ENCODE data around the gene TEX9. TPM values are rescaled to one million over a fixed set of nuclear protein-coding genes. Genes with fewer than 3 reads are reported as not detected.

TEX9 gene
- total RNA-seq, 1 donor from 2014 or later: 3.7 TPM

DNA sequence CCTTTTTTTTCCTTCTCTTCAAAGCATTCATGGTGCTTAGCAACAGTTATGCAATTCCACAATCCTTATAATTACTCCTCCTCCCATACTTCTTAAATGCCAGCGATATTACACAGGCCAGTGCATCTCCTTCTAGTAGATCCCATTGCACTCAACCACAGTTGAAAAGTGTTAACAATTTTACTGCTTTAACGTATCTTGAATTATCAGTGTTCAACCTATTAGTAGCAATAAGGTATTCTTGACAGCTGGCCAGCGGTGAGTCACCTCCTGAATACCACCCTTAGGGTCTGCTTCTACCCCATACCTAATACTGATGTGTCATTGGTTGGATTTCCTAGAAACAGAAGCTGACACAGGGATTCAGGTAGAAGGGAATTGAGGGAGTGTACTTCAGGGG, 24.0 kb upstream of the TEX9 start:
- Histone ChIP-seq H3K4me1 (ENCODE audit: control insufficient read depth in 3 of 3, insufficient read depth in 3 of 3, low read length in 3 of 3) (no peaks in the 10 kb centered on the region), H3K4me3 (ENCODE audit: low read length in 3 of 3) (no peak overlapping the region), H3K27ac (ENCODE audit: low read depth, low read length) (no peak overlapping the region), H3K9ac (ENCODE audit: low read depth in 1 of 3, low read length in 3 of 3) (no peak overlapping the region), H3K27me3 (ENCODE audit: control insufficient read depth in 3 of 3, insufficient read depth in 3 of 3, low read length in 3 of 3) (no peaks in the 10 kb centered on the region), H3K36me3 (ENCODE audit: control insufficient read depth in 3 of 3, insufficient read depth in 3 of 3, low read length in 3 of 3) (no peaks in the 10 kb centered on the region), H3K9me3 (ENCODE audit: control insufficient read depth in 3 of 3, low read length in 3 of 3) (no peaks in the 10 kb centered on the region)

DNA sequence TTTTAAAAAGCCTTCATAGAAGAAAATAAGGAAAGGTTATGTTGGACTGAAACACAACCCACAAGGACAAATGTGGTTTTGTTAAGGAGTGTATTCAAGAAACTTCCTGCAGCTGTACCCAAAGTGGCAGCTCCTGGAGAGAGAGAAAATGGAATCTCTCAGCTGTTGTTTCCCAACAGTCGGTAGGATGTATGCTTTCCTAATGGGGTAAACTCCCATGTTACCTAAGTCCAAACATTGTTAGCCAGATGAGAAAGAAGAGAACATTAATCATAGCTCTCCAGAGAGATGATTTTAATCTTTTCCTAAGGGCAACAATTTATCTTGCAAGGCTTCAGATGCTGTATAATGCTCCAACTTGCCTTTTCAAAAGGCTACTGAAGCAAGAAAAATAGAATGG, 22.6 kb upstream of the TEX9 start:
- Histone ChIP-seq H3K9ac (ENCODE audit: low read depth in 1 of 3, low read length in 3 of 3) (no peak overlapping the region), H3K27ac (ENCODE audit: low read depth, low read length) (no peak overlapping the region), H3K4me3 (ENCODE audit: low read length in 3 of 3) (no peak overlapping the region), H3K4me1 (ENCODE audit: control insufficient read depth in 3 of 3, insufficient read depth in 3 of 3, low read length in 3 of 3) (no peaks in the 10 kb centered on the region), H3K9me3 (ENCODE audit: control insufficient read depth in 3 of 3, low read length in 3 of 3) (no peaks in the 10 kb centered on the region), H3K27me3 (ENCODE audit: control insufficient read depth in 3 of 3, insufficient read depth in 3 of 3, low read length in 3 of 3) (no peaks in the 10 kb centered on the region), H3K36me3 (ENCODE audit: control insufficient read depth in 3 of 3, insufficient read depth in 3 of 3, low read length in 3 of 3) (no peaks in the 10 kb centered on the region)

DNA sequence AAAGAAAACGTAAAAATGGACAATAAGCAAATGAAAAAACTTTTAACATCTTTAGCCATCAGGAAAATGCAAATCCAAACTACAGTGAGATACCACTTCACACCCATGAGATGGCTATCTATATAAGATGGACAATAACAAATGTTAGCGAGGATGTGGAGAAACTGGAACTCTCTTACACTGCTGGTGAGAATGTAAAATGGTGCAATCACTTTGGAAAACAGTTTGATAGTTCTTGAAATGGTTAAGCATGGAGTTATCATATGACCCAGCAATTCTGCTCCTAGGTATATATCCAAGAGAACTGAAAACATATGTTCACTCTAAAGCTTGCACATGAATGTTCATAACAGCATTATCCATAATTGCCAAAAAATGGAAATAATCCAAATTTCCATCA, 21.3 kb upstream of the TEX9 start:
- Histone ChIP-seq H3K27me3 (ENCODE audit: control insufficient read depth in 3 of 3, insufficient read depth in 3 of 3, low read length in 3 of 3) (no peaks in the 10 kb centered on the region), H3K36me3 (ENCODE audit: control insufficient read depth in 3 of 3, insufficient read depth in 3 of 3, low read length in 3 of 3) (no peaks in the 10 kb centered on the region), H3K4me1 (ENCODE audit: control insufficient read depth in 3 of 3, insufficient read depth in 3 of 3, low read length in 3 of 3) (no peaks in the 10 kb centered on the region), H3K4me3 (ENCODE audit: low read length in 3 of 3) (no peak overlapping the region), H3K27ac (ENCODE audit: low read depth, low read length) (no peak overlapping the region), H3K9me3 (ENCODE audit: control insufficient read depth in 3 of 3, low read length in 3 of 3) (no peaks in the 10 kb centered on the region), H3K9ac (ENCODE audit: low read depth in 1 of 3, low read length in 3 of 3) (no peak overlapping the region)

DNA sequence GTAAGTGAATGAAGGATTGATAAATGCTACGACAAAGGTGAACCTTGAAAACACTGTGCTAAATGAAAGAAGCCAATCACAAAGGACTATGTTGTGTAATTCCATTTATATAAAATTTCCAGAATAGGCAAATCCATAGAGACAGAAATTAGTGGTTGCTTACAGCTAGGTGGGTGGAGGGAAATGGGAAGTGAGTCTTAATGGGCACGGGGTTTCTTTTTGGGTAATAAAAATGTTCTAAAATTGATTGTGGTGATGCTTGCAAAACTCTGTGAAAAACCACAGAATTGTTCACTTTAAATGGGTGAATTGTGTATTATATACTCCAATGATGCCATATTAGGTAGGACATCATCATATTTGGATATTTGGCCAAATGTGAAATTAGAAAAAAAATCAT, 20.9 kb upstream of the TEX9 start:
- Histone ChIP-seq H3K27me3 (ENCODE audit: control insufficient read depth in 3 of 3, insufficient read depth in 3 of 3, low read length in 3 of 3) (no peaks in the 10 kb centered on the region), H3K4me3 (ENCODE audit: low read length in 3 of 3) (no peak overlapping the region), H3K4me1 (ENCODE audit: control insufficient read depth in 3 of 3, insufficient read depth in 3 of 3, low read length in 3 of 3) (no peaks in the 10 kb centered on the region), H3K36me3 (ENCODE audit: control insufficient read depth in 3 of 3, insufficient read depth in 3 of 3, low read length in 3 of 3) (no peaks in the 10 kb centered on the region), H3K9ac (ENCODE audit: low read depth in 1 of 3, low read length in 3 of 3) (no peak overlapping the region), H3K27ac (ENCODE audit: low read depth, low read length) (no peak overlapping the region), H3K9me3 (ENCODE audit: control insufficient read depth in 3 of 3, low read length in 3 of 3) (no peaks in the 10 kb centered on the region)

DNA sequence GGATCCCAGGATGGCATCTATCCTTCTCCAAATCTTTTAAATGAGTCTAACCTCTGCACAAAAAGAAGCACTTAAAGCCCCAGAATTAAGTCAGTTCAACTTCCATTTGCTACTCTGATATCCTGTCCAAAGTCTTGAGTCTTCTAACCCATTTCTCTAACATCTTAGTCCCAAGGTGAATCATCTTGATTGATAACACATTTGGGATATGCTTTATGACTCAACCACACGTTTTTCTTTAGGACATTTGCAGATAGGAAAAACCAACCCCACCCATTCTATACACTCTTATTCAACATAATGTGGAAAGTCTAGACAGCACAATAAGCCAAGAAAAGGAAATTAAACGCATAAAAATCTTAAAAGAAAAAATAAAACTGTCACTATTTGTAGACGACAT, 18.8 kb upstream of the TEX9 start:
- no peaks in the 10 kb centered on the region for H3K9me3 ChIP-seq (ENCODE audit: control insufficient read depth in 3 of 3, low read length in 3 of 3)
- H3K27ac ChIP-seq (ENCODE audit: low read depth, low read length): no peak overlapping the region
- H3K4me1 ChIP-seq (ENCODE audit: control insufficient read depth in 3 of 3, insufficient read depth in 3 of 3, low read length in 3 of 3): no peaks in the 10 kb centered on the region
- H3K9ac ChIP-seq (ENCODE audit: low read depth in 1 of 3, low read length in 3 of 3): no peak overlapping the region
- H3K4me3 ChIP-seq (ENCODE audit: low read length in 3 of 3): no peak overlapping the region
- H3K27me3 ChIP-seq (ENCODE audit: control insufficient read depth in 3 of 3, insufficient read depth in 3 of 3, low read length in 3 of 3): no peaks in the 10 kb centered on the region
- H3K36me3 ChIP-seq (ENCODE audit: control insufficient read depth in 3 of 3, insufficient read depth in 3 of 3, low read length in 3 of 3): no peaks in the 10 kb centered on the region

DNA sequence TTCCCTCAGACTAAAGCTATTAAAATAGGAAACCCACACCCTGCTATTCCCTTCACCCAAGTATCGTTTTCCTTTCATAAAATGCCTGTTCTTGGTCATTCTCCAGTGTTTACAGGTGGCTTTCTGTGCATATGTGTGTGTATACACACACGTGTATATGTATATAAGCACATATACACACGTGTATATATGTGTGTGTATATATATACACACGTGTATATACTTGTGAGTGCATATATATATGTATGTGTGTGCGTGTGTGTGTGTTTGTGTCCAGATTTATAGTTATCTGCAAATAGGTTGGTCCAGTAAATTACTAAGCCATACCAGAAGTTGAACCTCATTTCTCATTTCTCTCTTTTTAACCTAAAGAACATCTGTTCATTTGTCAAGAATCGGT, 15.7 kb upstream of the TEX9 start:
- no peaks in the 10 kb centered on the region for H3K4me1 ChIP-seq (ENCODE audit: control insufficient read depth in 3 of 3, insufficient read depth in 3 of 3, low read length in 3 of 3)
- H3K9ac ChIP-seq (ENCODE audit: low read depth in 1 of 3, low read length in 3 of 3): no peak overlapping the region
- no peaks in the 10 kb centered on the region for H3K27me3 ChIP-seq (ENCODE audit: control insufficient read depth in 3 of 3, insufficient read depth in 3 of 3, low read length in 3 of 3)
- H3K36me3 ChIP-seq (ENCODE audit: control insufficient read depth in 3 of 3, insufficient read depth in 3 of 3, low read length in 3 of 3): no peaks in the 10 kb centered on the region
- no peak overlapping the region for H3K4me3 ChIP-seq (ENCODE audit: low read length in 3 of 3)
- H3K27ac ChIP-seq (ENCODE audit: low read depth, low read length): no peak overlapping the region
- no peaks in the 10 kb centered on the region for H3K9me3 ChIP-seq (ENCODE audit: control insufficient read depth in 3 of 3, low read length in 3 of 3)

DNA sequence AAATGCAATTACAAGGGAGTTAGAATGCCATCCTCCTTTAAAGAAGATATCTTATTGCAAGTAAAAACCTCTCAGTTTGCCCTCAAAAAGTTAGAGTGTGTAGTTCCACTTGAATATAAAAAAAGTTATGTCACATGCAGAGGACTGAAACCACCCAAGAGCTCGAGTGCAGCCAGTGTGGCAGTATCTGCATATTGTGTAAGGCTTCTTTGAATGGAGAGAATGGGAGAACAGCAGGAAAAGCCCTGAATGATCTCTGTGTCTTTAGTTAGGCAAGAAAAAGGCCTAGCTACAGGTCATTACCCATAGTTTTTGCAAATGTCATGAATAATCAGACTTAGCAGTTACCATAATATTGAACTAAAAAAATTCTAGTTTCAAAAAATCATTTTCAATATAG, 13.9 kb upstream of the TEX9 start:
- H3K27ac ChIP-seq (ENCODE audit: low read depth, low read length): no peak overlapping the region
- H3K9me3 ChIP-seq (ENCODE audit: control insufficient read depth in 3 of 3, low read length in 3 of 3): no peaks in the 10 kb centered on the region
- H3K36me3 ChIP-seq (ENCODE audit: control insufficient read depth in 3 of 3, insufficient read depth in 3 of 3, low read length in 3 of 3): no peaks in the 10 kb centered on the region
- no peak overlapping the region for H3K4me3 ChIP-seq (ENCODE audit: low read length in 3 of 3)
- H3K27me3 ChIP-seq (ENCODE audit: control insufficient read depth in 3 of 3, insufficient read depth in 3 of 3, low read length in 3 of 3): no peaks in the 10 kb centered on the region
- H3K4me1 ChIP-seq (ENCODE audit: control insufficient read depth in 3 of 3, insufficient read depth in 3 of 3, low read length in 3 of 3): no peaks in the 10 kb centered on the region
- no peak overlapping the region for H3K9ac ChIP-seq (ENCODE audit: low read depth in 1 of 3, low read length in 3 of 3)

DNA sequence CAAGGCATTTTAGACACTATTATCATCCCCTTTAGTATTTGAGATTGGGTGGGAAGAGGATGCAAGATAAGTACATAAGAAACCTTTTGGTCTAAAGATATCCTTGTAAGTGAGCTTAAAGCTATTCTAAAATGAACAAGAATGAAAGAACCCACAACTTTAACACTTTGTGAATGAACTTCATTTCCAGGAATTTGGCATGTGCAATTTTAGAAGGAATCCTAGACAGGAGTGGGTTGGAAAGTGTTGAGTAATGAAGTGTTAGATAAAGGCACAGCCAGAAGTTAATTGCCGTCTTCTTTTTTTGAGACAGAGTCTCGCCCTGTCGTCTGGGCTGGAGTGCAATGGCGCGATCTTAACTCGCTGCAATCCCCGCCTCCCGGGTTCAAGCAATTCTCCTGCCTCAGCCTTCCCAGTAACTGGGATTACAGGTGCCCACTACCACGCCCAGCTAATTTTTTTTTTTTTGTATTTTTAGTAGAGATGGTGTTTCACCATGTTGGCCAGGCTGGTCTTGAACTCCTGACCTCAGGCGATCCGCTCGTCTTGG, 13.2 kb upstream of the TEX9 start:
- Histone ChIP-seq H3K9me3 (ENCODE audit: control insufficient read depth in 3 of 3, low read length in 3 of 3) (no peaks in the 10 kb centered on the region), H3K9ac (ENCODE audit: low read depth in 1 of 3, low read length in 3 of 3) (no peak overlapping the region), H3K27me3 (ENCODE audit: control insufficient read depth in 3 of 3, insufficient read depth in 3 of 3, low read length in 3 of 3) (no peaks in the 10 kb centered on the region), H3K4me3 (ENCODE audit: low read length in 3 of 3) (no peak overlapping the region), H3K4me1 (ENCODE audit: control insufficient read depth in 3 of 3, insufficient read depth in 3 of 3, low read length in 3 of 3) (peaks cover 0 to 4% (median 0%) of the 10 kb centered on the region in 3 donors), H3K36me3 (ENCODE audit: control insufficient read depth in 3 of 3, insufficient read depth in 3 of 3, low read length in 3 of 3) (no peaks in the 10 kb centered on the region), H3K27ac (ENCODE audit: low read depth, low read length) (no peak overlapping the region)

DNA sequence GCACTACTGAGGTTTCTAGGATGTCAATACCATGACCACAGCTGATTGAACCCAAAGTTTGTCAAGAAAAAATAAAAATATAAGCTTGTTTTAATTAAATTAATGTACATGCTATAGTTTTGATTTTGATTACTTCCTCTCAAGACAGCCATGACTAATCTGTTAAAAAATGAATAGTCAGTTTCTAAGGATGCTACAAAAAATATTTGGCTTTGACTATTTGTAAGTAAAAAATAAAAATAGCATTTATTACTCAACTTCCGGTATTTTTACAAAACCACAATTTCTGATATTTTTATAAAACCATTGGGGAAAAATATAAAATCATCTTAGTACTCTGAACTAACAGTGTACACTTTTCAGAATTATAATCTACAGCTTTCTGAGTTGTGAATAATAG, 12.1 kb upstream of the TEX9 start:
- Histone ChIP-seq H3K27me3 (ENCODE audit: control insufficient read depth in 3 of 3, insufficient read depth in 3 of 3, low read length in 3 of 3) (no peaks in the 10 kb centered on the region), H3K27ac (ENCODE audit: low read depth, low read length) (no peak overlapping the region), H3K9me3 (ENCODE audit: control insufficient read depth in 3 of 3, low read length in 3 of 3) (no peaks in the 10 kb centered on the region), H3K9ac (ENCODE audit: low read depth in 1 of 3, low read length in 3 of 3) (no peak overlapping the region), H3K4me1 (ENCODE audit: control insufficient read depth in 3 of 3, insufficient read depth in 3 of 3, low read length in 3 of 3) (peaks cover 0 to 4% (median 0%) of the 10 kb centered on the region in 3 donors), H3K36me3 (ENCODE audit: control insufficient read depth in 3 of 3, insufficient read depth in 3 of 3, low read length in 3 of 3) (no peaks in the 10 kb centered on the region), H3K4me3 (ENCODE audit: low read length in 3 of 3) (no peak overlapping the region)

DNA sequence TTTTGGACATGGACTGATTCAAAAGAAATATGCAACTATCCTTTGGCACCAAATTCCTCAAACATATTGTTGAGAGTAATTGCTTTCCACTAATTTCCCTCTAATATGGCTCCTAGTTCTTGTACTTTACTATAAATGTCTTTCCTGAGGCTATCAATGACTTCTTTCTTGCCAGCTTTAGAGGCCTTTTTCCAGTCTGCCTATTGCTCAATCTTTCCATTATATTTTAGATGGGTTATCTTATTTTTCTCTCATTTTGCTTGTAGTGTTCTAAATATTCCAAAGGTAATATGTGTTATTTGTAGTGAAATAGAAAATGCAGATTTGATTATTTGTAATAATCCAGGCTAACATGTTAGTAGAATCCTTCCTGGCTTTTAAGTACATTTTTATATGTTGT, 11.5 kb upstream of the TEX9 start:
- Histone ChIP-seq H3K4me3 (ENCODE audit: low read length in 3 of 3) (no peak overlapping the region), H3K9ac (ENCODE audit: low read depth in 1 of 3, low read length in 3 of 3) (no peak overlapping the region), H3K36me3 (ENCODE audit: control insufficient read depth in 3 of 3, insufficient read depth in 3 of 3, low read length in 3 of 3) (no peaks in the 10 kb centered on the region), H3K27ac (ENCODE audit: low read depth, low read length) (no peak overlapping the region), H3K27me3 (ENCODE audit: control insufficient read depth in 3 of 3, insufficient read depth in 3 of 3, low read length in 3 of 3) (no peaks in the 10 kb centered on the region), H3K4me1 (ENCODE audit: control insufficient read depth in 3 of 3, insufficient read depth in 3 of 3, low read length in 3 of 3) (peaks cover 0 to 4% (median 0%) of the 10 kb centered on the region in 3 donors), H3K9me3 (ENCODE audit: control insufficient read depth in 3 of 3, low read length in 3 of 3) (no peaks in the 10 kb centered on the region)

DNA sequence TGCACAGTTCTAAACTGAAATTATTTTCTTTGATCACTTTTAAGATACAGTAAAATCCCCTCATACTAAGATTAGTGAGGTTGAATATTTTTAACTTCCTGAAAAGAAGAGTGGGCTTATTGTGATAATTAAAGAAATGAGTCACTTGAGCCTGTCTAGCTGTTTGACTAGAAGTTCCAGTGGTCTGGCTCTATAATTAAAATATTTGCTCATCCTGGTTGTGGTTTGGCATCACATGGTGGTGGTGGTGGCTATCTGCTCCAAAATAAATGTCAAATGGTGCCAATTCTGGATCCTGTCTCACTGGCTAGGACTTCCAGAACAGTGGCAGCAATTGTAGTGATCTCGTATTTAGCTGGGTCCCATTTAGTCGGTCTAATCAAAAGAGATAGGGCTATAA, 8.6 kb upstream of the TEX9 start:
- Histone ChIP-seq H3K9ac (ENCODE audit: low read depth in 1 of 3, low read length in 3 of 3) (no peak overlapping the region), H3K27ac (ENCODE audit: low read depth, low read length) (no peak overlapping the region), H3K27me3 (ENCODE audit: control insufficient read depth in 3 of 3, insufficient read depth in 3 of 3, low read length in 3 of 3) (no peaks in the 10 kb centered on the region), H3K36me3 (ENCODE audit: control insufficient read depth in 3 of 3, insufficient read depth in 3 of 3, low read length in 3 of 3) (no peaks in the 10 kb centered on the region), H3K9me3 (ENCODE audit: control insufficient read depth in 3 of 3, low read length in 3 of 3) (no peaks in the 10 kb centered on the region), H3K4me1 (ENCODE audit: control insufficient read depth in 3 of 3, insufficient read depth in 3 of 3, low read length in 3 of 3) (peaks cover 0 to 4% (median 0%) of the 10 kb centered on the region in 3 donors), H3K4me3 (ENCODE audit: low read length in 3 of 3) (no peak overlapping the region)
